Adrenal gland (tissue), 12 donors: ENCODE results near the gene BTNL3. TPM values are rescaled to one million over a fixed set of nuclear protein-coding genes. Genes with fewer than 3 reads are reported as not detected.
A peak's percentile ranks its signal among the peaks of the same experiment; 100 is the strongest.

Experiments
- DNase-seq, 7 donors: peaks; one replicate each; pipeline ENCODE4 v3.0.0-alpha.2; 2019 to 2020
- H3K27ac ChIP-seq, 5 donors: fragments of 200-600 bp; sonication (generic) in 4 of 5; 1 replicate in 3 of 5; 2 replicates in 2 of 5; pipeline versions ENCODE4 v1.5.1 to v1.8.0; 2016 to 2020; ENCODE audit warnings: mild to moderate bottlenecking in 1 of 5
- H3K27me3 ChIP-seq: fragments of 200-600 bp; 2 replicates; pipeline ENCODE4 v1.8.0; 2021
- H3K36me3 ChIP-seq, 2 donors: fragments of 200-600 bp; replicated peaks in 1 of 2; 1 replicate in 1 of 2; 2 replicates in 1 of 2; pipeline versions ENCODE4 v1.5.1 to v1.8.0; 2018 to 2022
- H3K4me1 ChIP-seq, 2 donors: fragments of 200-600 bp; replicated peaks in 1 of 2; 1 replicate in 1 of 2; 2 replicates in 1 of 2; pipeline versions ENCODE4 v1.5.1 to v1.8.0; 2018 to 2021
- H3K4me3 ChIP-seq, 4 donors: fragments of 200-600 bp; sonication (generic) in 3 of 4; one replicate each; pipeline ENCODE4 v1.5.1; 2016 to 2018
- H3K9me3 ChIP-seq, 3 donors: fragments of 200-600 bp; sonication (generic) in 1 of 3; replicated peaks in 1 of 3; 1 replicate in 2 of 3; 2 replicates in 1 of 3; pipeline versions ENCODE4 v1.5.1 to v1.8.0; 2016 to 2021
- POLR2A ChIP-seq, 2 donors: fragments of 450-650 bp; IDR thresholded peaks; one replicate each; pipeline ENCODE4 v1.6.1; 2017; ENCODE audit warnings: antibody characterized with exemption in 2 of 2, mild to moderate bottlenecking in 2 of 2, moderate library complexity in 1 of 2
- WGBS, 4 donors: extraction: QIAGEN DNeasy Blood & Tissue Kit in 2 of 4; methylation state at CpG; one replicate each; pipeline versions ENCODE4 v1.1.5 to v1.1.7; 2013 to 2017; 5-methylcytosine and 5-hydroxymethylcytosine counted together
- intact Hi-C, 2 donors: fragments of 100-400 bp; cut with DNase I; formaldehyde crosslinking; loops; one replicate each; pipeline versions ENCODE4 v1.14.1 to v1.15.0; 2022 to 2023
- polyA plus RNA-seq, 3 donors: library from polyadenylated mRNA; stranded (reverse); fragments of 200-250 nt in 2 of 3; fragments of 350-450 nt in 1 of 3; fragmentation: Illumina TruSeq in 1 of 3; extraction: RNeasy Lipid Tissue Mini Kit (QIAGEN cat#74804) in 1 of 3; gene quantifications; one replicate each; pipeline ENCODE4 v1.2.3, GENCODE V29; 2013 to 2014
- total RNA-seq, 9 donors: library from RNA; depleted of rRNA in 4 of 9; stranded (reverse); fragments of >200 nt in 4 of 9; fragments of 120-200 nt in 1 of 9; fragmentation: NEBNext Ultra II Directional in 1 of 9; extraction: Animal tissue kit (Norgen Biotek cat#: 25700) in 1 of 9; gene quantifications; one replicate each; pipeline versions ENCODE4 v1.1.0 to v1.2.4, GENCODE V29; 2013 to 2023
- TF ChIP-seq, protein P1 (sequence below), 6 experiments: fragments of 450-650 bp in 4 of 6; fragments of 200-600 bp in 2 of 6; sonication (generic) in 1 of 6; IDR thresholded peaks; 1 replicate in 5 of 6; 2 replicates in 1 of 6; pipeline versions ENCODE4 v1.5.1 to v1.8.0; 2016 to 2021; ENCODE audit warnings: antibody characterized with exemption in 6 of 6, mild to moderate bottlenecking in 2 of 6, moderate library complexity in 1 of 6
- donor health status: healthy with polysubstance abuse.
- donor health status: Bipolar disorder and iron deficiency.
- donor health status: DM: yes; HTN: yes; CAD: no.
- donor health status: DM: no; HTN: no; CAD: no.
- donor health status: DM: no; HTN: no; CAD: no.
- donor health status: DM: yes; HTN: yes; CAD: no.

Gene BTNL3
- total and polyA plus RNA-seq, 12 donors, result 0.03 to 1.0 (median 0.14) TPM; not detected in 5

DNA sequence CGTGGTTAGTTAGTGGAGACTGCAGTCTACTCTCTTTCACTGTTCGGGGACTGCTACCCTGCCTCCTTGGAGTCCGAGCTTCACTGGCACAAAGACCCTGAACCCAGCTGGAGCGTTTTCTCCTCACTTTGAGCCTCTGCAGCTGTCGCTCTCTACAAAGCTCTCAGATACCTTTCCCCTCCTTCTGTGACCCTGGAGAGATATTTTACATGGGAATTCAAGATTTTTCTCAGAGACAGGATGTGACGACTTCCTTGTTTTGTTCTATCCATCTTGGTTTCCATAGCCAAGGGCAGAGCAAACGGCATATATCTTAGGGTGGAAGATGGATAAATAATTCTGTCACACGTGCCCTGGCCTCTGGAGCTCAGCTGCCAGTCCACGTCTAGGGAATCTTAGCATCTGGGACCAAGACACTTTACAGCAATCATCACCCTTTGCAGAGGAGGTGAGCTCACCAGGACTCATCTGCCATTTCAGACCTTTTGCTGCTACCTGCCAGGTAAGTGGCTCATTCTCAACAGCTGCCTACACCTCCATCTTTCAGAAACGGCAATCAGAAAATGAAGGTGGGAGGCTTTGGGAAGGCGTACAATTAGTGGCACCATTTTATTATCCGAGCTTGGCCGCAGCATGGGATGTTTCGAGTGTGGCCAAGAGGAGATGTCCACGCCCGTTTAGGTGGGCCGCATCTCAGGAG, 51.4 kb downstream of the BTNL3 start, which contains the start of gene BTNL9:
BTNL9 (plus strand) TSS at position 336 of the 700 bp plus-strand sequence. CDS start 5,224 bp downstream, outside the sequence.
- H3K27me3 ChIP-seq, result peaks cover 3% of the 10 kb centered on the region
- no peaks in the 10 kb centered on the region for H3K4me1 ChIP-seq
- peak within 1 kb of the TSS in 1 of 4 donors; percentile 22 for H3K4me3 ChIP-seq
- peak within 1 kb of the TSS in 1 of 5 donors; percentile 72 for H3K27ac ChIP-seq
- H3K36me3 ChIP-seq, result no peaks in the 10 kb centered on the region
- whole genome bisulfite sequencing, 4 donors, result 42 to 54% (median 53%) methylated on average over 16 to 17 of the region's 17 CpGs
- intact Hi-C loops, result no loop called here
- no peaks in the 10 kb centered on the region for H3K9me3 ChIP-seq
- no peak for DNase-seq
- no peak for TF ChIP-seq POLR2A (IDR thresholded peaks at IDR 0.05)
- TF ChIP-seq, protein P1, sequence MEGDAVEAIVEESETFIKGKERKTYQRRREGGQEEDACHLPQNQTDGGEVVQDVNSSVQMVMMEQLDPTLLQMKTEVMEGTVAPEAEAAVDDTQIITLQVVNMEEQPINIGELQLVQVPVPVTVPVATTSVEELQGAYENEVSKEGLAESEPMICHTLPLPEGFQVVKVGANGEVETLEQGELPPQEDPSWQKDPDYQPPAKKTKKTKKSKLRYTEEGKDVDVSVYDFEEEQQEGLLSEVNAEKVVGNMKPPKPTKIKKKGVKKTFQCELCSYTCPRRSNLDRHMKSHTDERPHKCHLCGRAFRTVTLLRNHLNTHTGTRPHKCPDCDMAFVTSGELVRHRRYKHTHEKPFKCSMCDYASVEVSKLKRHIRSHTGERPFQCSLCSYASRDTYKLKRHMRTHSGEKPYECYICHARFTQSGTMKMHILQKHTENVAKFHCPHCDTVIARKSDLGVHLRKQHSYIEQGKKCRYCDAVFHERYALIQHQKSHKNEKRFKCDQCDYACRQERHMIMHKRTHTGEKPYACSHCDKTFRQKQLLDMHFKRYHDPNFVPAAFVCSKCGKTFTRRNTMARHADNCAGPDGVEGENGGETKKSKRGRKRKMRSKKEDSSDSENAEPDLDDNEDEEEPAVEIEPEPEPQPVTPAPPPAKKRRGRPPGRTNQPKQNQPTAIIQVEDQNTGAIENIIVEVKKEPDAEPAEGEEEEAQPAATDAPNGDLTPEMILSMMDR (IDR thresholded peaks at IDR 0.05), result no peak

DNA sequence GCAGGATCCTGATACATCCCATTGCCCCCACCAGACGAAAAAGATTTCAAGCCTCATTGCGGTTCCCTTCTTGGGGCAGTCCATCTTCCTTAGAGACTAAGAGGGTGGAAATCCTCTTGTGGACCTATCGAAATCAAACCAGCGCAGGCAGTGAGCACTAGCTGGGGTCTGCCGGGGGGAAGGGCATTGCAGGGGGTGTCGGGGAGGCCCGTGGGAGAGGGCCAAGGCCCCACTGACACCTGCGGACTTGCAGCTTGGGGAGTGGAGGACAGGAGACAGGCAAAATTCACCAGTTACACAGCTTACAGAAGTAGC, 51.9 kb downstream of the BTNL3 start:
- intact Hi-C loops, result no loop called here
- H3K4me3 ChIP-seq, result peak overlapping the region in 1 of 4 donors; percentile 22
- no peaks in the 10 kb centered on the region for H3K36me3 ChIP-seq
- no peaks in the 10 kb centered on the region for H3K4me1 ChIP-seq
- H3K9me3 ChIP-seq, result no peaks in the 10 kb centered on the region
- TF ChIP-seq POLR2A (IDR thresholded peaks at IDR 0.05), result no peak
- TF ChIP-seq, protein P1 (IDR thresholded peaks at IDR 0.05), result no peak
- no peak for DNase-seq
- H3K27ac ChIP-seq, result peak overlapping the region in 1 of 5 donors; percentile 72
- H3K27me3 ChIP-seq, result peaks cover 3% of the 10 kb centered on the region
- 67 to 85% (median 71%) methylated on average over 6 to 8 of the region's 8 CpGs for WGBS, 4 donors

DNA sequence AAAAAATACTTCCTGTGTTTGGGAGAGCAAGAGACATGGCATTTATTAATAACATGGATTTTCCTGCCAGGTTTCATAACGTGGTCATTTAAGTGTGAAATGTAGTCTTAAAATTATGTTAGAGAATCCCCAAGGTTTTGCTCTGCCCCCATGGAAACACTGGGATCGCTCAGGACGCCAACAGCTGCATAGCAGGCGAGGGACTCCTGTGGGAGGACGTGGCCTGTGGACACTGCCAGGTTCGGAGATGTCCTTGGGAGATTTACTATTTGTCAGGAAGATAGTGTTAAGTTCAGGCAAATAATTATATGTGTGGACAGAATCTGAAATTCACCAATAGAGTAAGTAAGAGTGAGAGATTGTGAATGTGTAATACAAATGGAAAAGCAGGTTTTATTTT, 52.4 kb downstream of the BTNL3 start:
- 21 to 48% (median 41%) methylated on average over 6 of the region's 6 CpGs for WGBS, 4 donors
- TF ChIP-seq, protein P1 (IDR thresholded peaks at IDR 0.05), result no peak
- TF ChIP-seq POLR2A (IDR thresholded peaks at IDR 0.05), result no peak
- Histone ChIP-seq H3K36me3 (no peaks in the 10 kb centered on the region), H3K27ac (peak overlapping the region in 1 of 5 donors; percentile 72), H3K4me3 (peak overlapping the region in 1 of 4 donors; percentile 22), H3K9me3 (no peaks in the 10 kb centered on the region), H3K27me3 (peaks cover 3% of the 10 kb centered on the region), H3K4me1 (no peaks in the 10 kb centered on the region)
- no peak for DNase-seq
- intact Hi-C loops, result no loop called here

DNA sequence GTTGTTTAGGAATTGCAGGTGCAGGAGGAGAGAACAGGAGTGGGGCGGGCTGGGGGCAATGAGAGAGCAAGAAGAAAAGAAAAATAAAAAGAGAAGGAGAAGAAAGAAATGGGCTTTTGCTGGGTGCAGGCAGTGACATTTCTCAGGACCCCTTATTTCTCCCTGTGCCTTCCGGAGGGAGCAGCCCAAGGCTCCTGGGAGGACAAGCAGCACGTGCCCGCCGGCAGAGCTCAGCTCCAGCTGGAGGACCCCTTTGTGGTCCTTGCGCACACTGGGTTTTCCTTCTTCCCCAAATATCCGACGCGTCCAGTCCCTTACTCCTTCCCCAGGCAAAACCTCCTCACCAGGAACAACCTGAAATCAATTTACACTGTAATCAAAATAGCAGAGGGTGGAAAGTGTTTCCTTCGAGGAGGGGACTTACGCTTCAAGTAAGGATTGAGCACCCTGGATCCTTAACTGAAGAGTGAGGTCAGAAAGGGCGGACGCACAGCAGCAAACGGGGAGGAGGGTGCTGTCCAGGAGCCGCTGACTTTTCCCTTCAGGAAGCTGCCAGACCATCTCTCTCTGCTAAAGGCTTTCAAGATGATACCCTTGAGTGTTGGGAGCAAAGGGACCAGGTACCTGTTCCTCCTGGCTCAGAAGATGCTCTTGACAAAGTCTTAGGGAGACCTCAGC, 53.5 kb downstream of the BTNL3 start:
- Histone ChIP-seq H3K27ac (peak overlapping the region in 1 of 5 donors; percentile 58), H3K36me3 (no peaks in the 10 kb centered on the region), H3K9me3 (no peaks in the 10 kb centered on the region), H3K27me3 (peaks cover 3% of the 10 kb centered on the region), H3K4me3 (peak overlapping the region in 1 of 4 donors; percentile 22), H3K4me1 (no peaks in the 10 kb centered on the region)
- no peak for TF ChIP-seq POLR2A (IDR thresholded peaks at IDR 0.05)
- TF ChIP-seq, protein P1 (IDR thresholded peaks at IDR 0.05), result no peak
- 60 to 76% (median 69%) methylated on average over 15 of the region's 15 CpGs for WGBS, 4 donors
- intact Hi-C loops, result no loop called here
- peak in 1 of 7 donors; percentile 29 for DNase-seq
